HG03432 (cell line): ENCODE data around the gene FKBP10.
"Not testable (repeated sequence)": the region's sequence is repeated elsewhere in the genome, so short reads cannot be mapped to it uniquely, and the experiment has no call there.

Source experiments
- ATAC-seq: cut with Tn5 transposase; IDR thresholded peaks from one replicate; pipeline ENCODE4 v1.9.1; 2021; ENCODE audit warnings: mild to moderate bottlenecking, moderate library complexity; ENCODE audit not compliant: unreplicated experiment

FKBP10 gene

GRCh38 chr17:41812381-41813151 lies at the start of gene FKBP10:
Gene FKBP10, plus strand, starts transcription at chr17:41813004. Its CDS starts 31 bp downstream, at chr17:41813035.
- no peak for ATAC-seq

GRCh38 chr17:41763327-41763726 lies 49.5 kb upstream of the FKBP10 start:
- ATAC-seq, result no peak

GRCh38 chr17:41766135-41766534 lies 46.7 kb upstream of the FKBP10 start:
- ATAC-seq, result no peak

- ATAC-seq, result no peak
These were observed 45.3 kb upstream of the FKBP10 start for GRCh38 chr17:41767324-41768042.

- ATAC-seq, result no peak
These were observed 44.0 kb upstream of the FKBP10 start for GRCh38 chr17:41768682-41769288.

GRCh38 chr17:41769346-41769862 lies 43.4 kb upstream of the FKBP10 start:
- no peak for ATAC-seq

GRCh38 chr17:41769985-41770384 lies 42.8 kb upstream of the FKBP10 start:
- ATAC-seq, result no peak

GRCh38 chr17:41771389-41772206 lies 41.2 kb upstream of the FKBP10 start:
- no peak for ATAC-seq

GRCh38 chr17:41772218-41772585 lies 40.6 kb upstream of the FKBP10 start:
- no peak for ATAC-seq

- no peak for ATAC-seq
These were observed 40.1 kb upstream of the FKBP10 start for GRCh38 chr17:41772586-41773189.

GRCh38 chr17:41773190-41773588 lies 39.6 kb upstream of the FKBP10 start:
- no peak for ATAC-seq

GRCh38 chr17:41773731-41774193 lies 39.0 kb upstream of the FKBP10 start:
- ATAC-seq, result no peak

GRCh38 chr17:41775394-41776226 lies 37.2 kb upstream of the FKBP10 start:
- ATAC-seq, result no peak

- not testable (repeated sequence) for ATAC-seq
These were observed 36.4 kb upstream of the FKBP10 start for GRCh38 chr17:41776262-41776900.

- no peak for ATAC-seq
These were observed 35.6 kb upstream of the FKBP10 start for GRCh38 chr17:41777157-41777573.

GRCh38 chr17:41777574-41778188 lies 35.1 kb upstream of the FKBP10 start:
- no peak for ATAC-seq

GRCh38 chr17:41779954-41780353 lies 32.9 kb upstream of the FKBP10 start:
- ATAC-seq, result no peak

- ATAC-seq, result no peak
These were observed 31.2 kb upstream of the FKBP10 start for GRCh38 chr17:41781404-41782110.
